Left renal pelvis (tissue), 4 donors: Measurements from ENCODE around the gene CPNE6. TPM values are rescaled to one million over a fixed set of nuclear protein-coding genes. Genes with fewer than 3 reads are reported as not detected.

Source experiments
- DNase-seq, 4 donors: peaks; one replicate each; pipeline ENCODE4 v3.0.0-alpha.2; 2013; ENCODE audit warnings: low read depth in 4 of 4, low spot score in 3 of 4
- polyA plus RNA-seq, 4 donors: library from polyadenylated mRNA; unstranded; fragments of 120-200 nt; gene quantifications; one replicate each; pipeline ENCODE4 v1.2.1, GENCODE V29; 2013; ENCODE audit not compliant: insufficient read length in 4 of 4

CPNE6 gene
- polyA plus RNA-seq, 4 donors: not detected

- no peak for DNase-seq
Observed at GRCh38 chr14:24082411-24083080, 11.2 kb downstream of the CPNE6 start.

GRCh38 chr14:24083462-24083861 lies 12.1 kb downstream of the CPNE6 start:
- DNase-seq: no peak

GRCh38 chr14:24084440-24084839 lies 13.1 kb downstream of the CPNE6 start:
- DNase-seq: no peak

GRCh38 chr14:24085215-24085614 lies 13.9 kb downstream of the CPNE6 start:
- DNase-seq: no peak

GRCh38 chr14:24086193-24086955 lies 15.0 kb downstream of the CPNE6 start:
- no peak for DNase-seq

- DNase-seq: no peak
Observed at GRCh38 chr14:24087004-24087403, 15.6 kb downstream of the CPNE6 start.

GRCh38 chr14:24088095-24088494 lies 16.7 kb downstream of the CPNE6 start:
- DNase-seq: no peak

- DNase-seq: no peak
Observed at GRCh38 chr14:24089890-24090289, 18.5 kb downstream of the CPNE6 start.

- DNase-seq: no peak
Observed at GRCh38 chr14:24092110-24092504, 20.7 kb downstream of the CPNE6 start.

- no peak for DNase-seq
Observed at GRCh38 chr14:24092505-24093206, 21.3 kb downstream of the CPNE6 start.

GRCh38 chr14:24093207-24093900 lies 22.0 kb downstream of the CPNE6 start:
- DNase-seq: no peak

GRCh38 chr14:24093901-24094840 lies 22.8 kb downstream of the CPNE6 start, which contains the start of gene PCK2:
Gene PCK2, plus strand, starts transcription at chr14:24094311. Its CDS starts 95 bp downstream, at chr14:24094406.
- peak in 2 of 4 donors; percentile 59 to 83 for DNase-seq

GRCh38 chr14:24094841-24095270 lies 23.5 kb downstream of the CPNE6 start:
- DNase-seq: no peak

GRCh38 chr14:24095271-24096068 lies 24.1 kb downstream of the CPNE6 start:
- DNase-seq: peak in 1 of 4 donors; percentile 46

- no peak for DNase-seq
Observed at GRCh38 chr14:24096545-24097181, 25.3 kb downstream of the CPNE6 start.

GRCh38 chr14:24098229-24098926 lies 27.0 kb downstream of the CPNE6 start:
- DNase-seq: no peak

- no peak for DNase-seq
Observed at GRCh38 chr14:24098927-24099813, 27.8 kb downstream of the CPNE6 start.
